Dermis blood vessel endothelial cell (primary cell): Measurements from ENCODE around the gene CENPH. TPM values are rescaled to one million over a fixed set of nuclear protein-coding genes. Genes with fewer than 3 reads are reported as not detected.
"Not testable (repeated sequence)": the region's sequence is repeated elsewhere in the genome, so short reads cannot be mapped to it uniquely, and the experiment has no call there.

Experiments
- DNase-seq: peaks from one replicate; pipeline ENCODE4 v3.0.0; 2010
- total RNA-seq: library from RNA; depleted of rRNA; stranded (reverse); fragments of >200 nt; gene quantifications from 2 replicates; pipeline ENCODE4 v1.2.3, GENCODE V29; 2014

The CENPH gene
- total RNA-seq, 1 donor from 2014 or later: 3.1 TPM

DNA sequence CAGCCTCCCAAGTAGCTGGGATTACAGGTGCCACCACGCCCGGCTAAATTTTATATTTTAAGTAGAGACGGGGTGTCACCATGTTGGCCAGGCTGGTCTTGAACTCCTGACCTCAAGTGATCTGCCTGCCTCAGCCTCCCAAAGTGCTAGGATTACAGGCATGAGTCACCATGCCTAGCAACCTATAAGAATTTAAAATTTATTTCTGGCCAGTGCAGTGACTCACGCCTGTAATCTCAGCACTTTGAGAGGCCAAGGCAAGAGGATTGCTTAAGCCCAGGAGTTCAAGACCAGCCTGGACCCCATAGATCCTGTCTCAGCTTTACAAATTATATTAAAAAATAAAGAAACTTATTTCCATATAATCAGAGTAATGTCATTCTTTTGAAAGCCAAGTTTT, 66.6 kb downstream of the CENPH start:
- not testable (repeated sequence) for DNase-seq

DNA sequence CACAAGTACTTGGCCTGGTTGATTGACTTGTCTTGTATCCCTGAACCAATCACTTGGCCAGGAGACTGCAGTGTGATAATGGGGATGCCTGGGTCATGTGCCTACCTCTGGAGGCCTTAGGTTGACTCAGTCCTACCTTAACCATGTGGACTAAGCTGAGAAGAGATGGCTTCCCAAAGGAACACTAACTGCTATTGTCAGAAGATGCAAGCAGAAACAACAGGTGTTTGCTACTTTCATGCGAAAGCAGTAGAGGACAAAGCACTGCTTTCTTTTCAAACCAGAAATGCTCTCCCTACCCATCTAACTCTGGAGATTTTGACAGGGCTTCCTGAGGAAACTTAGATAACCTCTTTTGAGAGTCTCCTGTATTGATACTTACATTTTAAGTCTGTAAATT, 68.2 kb downstream of the CENPH start:
- DNase-seq: no peak

Other genes with a start within 250 kb of the CENPH start
- gene SLC30A5, start 95.6 kb upstream of the CENPH start, total RNA-seq: 41.9 and 49.9 TPM in 2 replicates
- 63.8 and 223 TPM in 2 replicates for gene CCNB1, start 22.4 kb upstream of the CENPH start, total RNA-seq
- gene CDK7, start 45.3 kb downstream of the CENPH start, total RNA-seq: 35.9 and 62.5 TPM in 2 replicates
- 5.6 and 8.7 TPM in 2 replicates for gene CCDC125, start 143.2 kb downstream of the CENPH start, total RNA-seq
- 21.3 and 52.0 TPM in 2 replicates for gene AK6, start 179.9 kb downstream of the CENPH start, total RNA-seq
- 56.7 and 94.0 TPM in 2 replicates for gene TAF9, start 179.9 kb downstream of the CENPH start, total RNA-seq
- gene RAD17, start 180.2 kb downstream of the CENPH start, total RNA-seq: 17.4 and 19.1 TPM in 2 replicates
- 2.0 and 3.1 TPM in 2 replicates for gene MARVELD2, start 225.5 kb downstream of the CENPH start, total RNA-seq